Measurements from ENCODE around the gene FILIP1L.
"Not testable (repeated sequence)": the region's sequence is repeated elsewhere in the genome, so short reads cannot be mapped to it uniquely, and the experiment has no call there.

FILIP1L gene

DNA sequence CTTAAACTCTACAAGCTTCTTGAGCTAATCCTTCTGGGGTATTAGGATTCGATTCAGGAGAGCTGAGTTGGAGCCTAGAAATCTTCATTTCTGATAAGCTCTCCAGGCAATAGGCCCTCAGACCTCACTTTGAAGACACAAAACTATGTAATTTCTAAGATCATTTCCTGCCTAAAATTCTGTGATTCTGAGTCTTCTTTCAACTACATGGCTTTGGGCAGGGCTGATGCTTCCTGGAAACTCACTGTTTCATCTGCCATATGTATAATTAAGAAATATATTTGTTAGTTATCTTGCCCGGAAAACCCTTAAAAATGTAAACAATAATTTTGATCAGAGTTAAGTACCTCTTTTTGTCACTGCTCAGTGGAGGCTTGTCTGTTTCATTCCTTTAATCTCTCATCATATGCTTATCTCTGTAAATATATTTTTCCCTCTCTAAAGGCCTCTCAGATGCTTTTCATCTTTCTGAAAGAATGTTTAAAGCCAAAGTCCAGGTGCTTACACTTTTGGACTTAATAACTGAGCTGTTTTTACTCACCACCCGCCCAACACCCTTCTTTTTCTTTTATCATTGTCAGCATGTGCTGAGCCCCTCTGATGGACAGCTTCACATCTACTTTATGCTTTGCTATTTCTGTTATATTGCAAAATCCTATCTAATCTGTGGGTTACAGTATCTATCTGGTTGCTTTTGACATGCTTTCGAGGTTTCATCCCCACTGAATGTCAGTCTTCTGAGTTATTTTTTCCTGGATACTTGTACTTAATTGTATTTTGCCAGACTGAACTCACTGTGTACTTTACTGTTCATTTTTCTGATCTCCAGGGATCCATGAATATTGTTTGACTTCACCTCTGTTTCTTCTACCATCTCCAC is 38.2 kb downstream of the FILIP1L start:
- no peak overlapping the region for H3K4me3 ChIP-seq (ENCODE audit: low read depth, low read length)

DNA sequence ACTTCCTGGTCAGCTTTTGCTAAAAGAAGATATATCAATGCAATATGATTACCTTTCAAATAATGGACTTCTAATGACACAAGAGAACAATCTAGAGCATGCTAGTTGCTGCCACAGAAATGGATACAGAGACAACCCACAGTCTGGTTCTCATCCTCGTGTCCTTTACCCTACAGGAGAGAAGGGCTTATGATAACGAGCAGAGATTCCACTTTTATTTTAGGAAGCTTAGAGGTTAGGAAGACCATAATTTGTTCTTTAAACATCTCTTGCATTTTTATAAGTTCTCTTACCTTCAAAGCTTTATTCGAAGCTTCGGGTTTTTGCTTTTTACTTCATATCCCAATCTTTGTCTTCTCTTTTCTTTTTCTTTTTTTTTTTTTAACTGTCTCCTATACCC is 39.1 kb downstream of the FILIP1L start:
- no peak overlapping the region for H3K4me3 ChIP-seq (ENCODE audit: low read depth, low read length)

DNA sequence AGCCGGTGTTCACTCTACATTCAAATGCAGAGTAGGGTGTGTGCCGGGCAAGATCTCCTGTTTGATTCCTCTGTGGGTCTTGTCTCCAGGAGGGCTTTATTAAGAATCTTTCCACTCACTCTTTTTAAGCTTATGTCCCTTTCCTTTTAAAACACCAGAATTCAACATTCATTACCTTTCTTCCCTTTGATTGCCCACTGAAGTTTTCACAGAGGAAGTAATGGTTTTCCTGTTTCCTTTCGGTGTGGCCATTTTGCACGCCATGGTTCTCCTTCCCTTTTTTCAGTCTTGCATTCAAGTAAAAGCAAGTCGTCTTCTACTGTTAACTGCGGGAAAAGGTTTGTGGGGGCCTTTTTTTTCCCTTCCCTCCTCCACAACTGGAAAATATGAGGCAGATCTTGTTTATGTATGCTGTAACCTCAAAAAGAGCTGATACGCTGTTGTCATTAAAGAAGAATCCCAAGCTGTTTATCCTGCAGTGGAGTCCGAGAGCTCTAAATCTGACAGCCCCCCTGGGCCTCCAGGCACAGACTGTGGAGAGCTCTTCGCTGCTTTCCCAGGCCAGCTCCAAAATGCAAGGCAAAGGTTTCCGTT is 40.5 kb downstream of the FILIP1L start:
- H3K4me3 ChIP-seq (ENCODE audit: low read depth, low read length), result no peak overlapping the region

DNA sequence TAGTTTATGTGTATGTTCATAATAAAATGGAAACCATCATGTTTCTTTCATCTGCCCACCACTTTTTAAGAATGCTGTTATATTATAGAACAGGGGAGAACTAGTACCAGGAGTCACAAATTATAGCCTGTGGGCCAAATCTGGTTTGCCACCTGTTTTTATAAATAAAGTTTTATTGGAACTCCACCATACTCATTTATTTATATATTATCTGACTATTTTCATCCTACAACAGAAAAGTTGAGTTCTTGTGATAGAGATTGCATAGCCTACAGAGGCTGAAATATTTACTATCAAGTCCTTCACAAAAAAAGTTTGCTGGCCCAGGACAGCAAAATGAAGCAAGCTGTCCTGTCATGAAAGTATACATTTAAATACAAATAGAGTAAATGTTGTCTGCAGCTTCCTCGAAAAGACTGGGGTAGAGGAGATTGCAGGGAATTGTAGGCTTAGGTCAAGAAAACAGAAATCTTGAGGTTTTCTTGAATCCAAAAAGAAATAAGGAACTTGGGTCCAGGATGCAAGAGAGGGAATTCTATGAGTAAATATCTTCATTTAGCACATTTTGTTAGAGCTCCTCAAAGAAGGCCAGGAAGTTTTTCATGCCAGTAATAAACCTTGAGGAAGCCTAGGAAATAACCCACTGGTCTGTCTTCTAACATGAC is 41.1 kb downstream of the FILIP1L start:
- H3K4me3 ChIP-seq (ENCODE audit: low read depth, low read length), result no peak overlapping the region

DNA sequence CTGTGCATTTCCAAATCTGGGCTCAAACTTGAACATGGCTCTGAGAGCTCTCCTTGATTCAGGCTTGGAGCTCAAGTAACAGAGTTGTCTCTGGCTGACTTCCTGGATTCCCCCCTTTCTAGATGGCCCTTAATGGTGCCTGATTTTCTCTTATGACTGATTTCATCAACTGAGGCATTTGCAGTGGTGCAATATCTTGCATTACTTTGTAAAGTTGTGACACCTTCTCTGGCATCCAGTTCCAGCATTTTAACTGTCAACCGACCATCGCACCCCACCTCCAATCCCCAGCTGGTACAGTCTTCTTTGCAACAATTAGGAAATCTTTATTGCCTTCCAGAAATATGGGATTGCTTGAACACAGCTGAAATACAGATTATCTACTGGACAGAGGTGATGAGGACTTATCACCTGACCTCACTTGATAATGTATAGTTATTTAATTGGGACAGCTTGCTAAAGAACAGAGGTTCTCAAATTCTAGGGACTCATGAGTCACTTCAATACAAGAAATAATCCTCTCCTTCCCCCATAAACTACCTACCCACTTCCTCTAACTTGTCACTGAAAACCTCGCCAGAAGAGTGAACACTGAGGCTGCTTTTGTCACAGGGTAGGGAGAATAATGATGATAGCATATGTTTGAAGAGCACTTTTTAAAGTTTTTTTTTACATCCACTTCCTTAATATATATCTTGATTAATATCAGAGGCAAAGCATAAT is 41.8 kb downstream of the FILIP1L start:
- no peak overlapping the region for H3K4me3 ChIP-seq (ENCODE audit: low read depth, low read length)

DNA sequence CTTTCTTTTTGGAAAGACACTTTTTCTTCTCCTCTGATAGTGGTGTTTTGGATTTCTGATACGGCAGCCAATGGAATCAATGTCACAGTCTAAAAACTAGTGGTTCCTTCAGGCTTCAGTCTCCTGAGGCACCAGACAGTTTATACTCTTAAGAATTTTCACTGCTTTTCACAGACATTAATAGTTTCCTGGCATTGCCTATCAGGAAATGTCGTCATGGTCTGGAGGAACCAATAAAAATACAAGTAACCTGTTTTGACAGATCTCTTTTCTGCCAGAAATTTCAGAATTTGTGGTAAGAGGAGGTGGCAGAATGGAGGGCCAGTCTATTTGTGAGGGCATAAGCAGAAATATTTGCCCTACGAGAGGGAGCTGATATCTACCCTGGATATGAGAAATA is 44.8 kb downstream of the FILIP1L start:
- H3K4me3 ChIP-seq (ENCODE audit: low read depth, low read length), result no peak overlapping the region

DNA sequence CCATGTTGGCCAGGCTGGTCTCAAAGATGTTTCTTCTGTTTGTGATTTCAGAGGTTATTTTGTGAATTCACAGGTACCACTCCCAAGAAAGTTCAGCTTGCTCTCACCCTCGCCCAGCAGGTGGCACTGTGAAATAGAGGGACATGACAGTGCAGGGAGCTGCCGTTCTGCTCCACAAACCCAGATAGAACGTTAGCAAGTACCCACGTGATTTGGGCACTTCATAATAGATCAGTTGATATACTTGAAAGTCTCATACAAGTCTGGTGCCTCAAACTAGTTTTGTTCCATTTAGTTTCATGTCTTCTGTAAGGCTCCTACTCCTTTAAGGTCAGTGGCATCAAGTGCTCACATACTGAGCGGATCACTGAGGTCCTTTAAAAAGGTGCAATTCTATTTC is 45.5 kb downstream of the FILIP1L start:
- no peak overlapping the region for H3K4me3 ChIP-seq (ENCODE audit: low read depth, low read length)

DNA sequence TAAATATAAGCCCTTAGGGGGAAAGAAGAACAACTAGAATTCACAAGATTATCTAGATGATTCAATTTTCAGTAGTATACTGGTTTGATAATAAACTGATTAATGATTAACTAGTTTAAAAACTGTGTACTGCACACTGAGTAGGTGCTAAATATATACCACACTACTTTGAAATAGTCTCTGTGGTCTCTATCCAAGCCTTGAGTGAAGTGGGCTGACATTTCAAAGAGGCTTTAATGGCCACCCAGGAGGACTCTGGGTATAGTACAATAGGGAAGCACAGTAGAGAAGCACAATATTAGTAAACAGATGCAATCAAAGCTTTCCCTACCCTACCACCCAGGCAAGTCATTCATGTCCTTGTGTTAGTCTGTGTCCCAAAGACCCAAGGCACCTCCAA is 46.7 kb downstream of the FILIP1L start:
- no peak overlapping the region for H3K4me3 ChIP-seq (ENCODE audit: low read depth, low read length)

DNA sequence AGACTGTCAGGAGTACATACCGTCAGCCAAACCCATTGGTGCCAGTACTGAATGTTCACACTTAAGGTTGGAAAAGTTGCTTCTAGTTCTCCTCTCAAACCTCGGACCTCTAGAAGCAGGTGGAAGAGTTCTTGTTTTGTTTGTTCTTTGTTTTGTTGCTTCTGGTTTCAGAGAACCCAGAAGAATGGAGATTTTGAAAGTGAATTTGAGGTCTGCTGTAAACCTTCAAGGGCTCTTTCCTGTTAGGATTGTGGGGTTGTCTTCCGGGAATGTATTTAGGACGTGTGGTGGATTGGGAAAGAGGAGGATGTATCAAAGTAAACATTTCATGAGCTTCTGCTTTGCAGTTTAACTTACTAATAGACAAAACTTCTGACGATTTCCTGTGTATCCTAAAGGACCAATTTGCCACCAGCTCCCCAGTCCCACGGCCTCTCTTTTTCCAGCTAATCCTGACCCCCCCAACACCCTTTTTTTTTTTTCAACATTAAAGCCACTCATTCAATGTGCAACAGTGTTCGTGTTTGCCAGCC is 50.3 kb downstream of the FILIP1L start:
- H3K4me3 ChIP-seq (ENCODE audit: low read depth, low read length), result no peak overlapping the region

DNA sequence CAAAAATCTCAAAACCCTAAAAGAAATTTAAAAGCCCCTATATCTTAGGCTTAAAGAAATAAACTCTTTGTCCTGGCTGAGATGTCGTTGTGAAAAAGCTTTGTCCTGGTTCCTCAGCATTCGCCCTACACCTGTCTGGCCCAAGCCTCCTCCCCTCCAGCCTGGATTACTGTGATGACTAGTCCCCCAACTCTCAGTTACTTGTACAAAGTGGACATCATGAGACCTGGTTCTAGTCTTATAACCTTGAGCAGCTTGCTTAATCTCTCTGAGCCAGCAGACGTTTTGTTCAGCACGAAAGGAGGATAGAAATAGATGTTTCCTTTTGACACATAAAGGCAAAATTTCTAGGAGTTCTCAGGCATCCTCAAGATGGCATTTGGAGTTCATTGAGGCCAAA is 51.6 kb downstream of the FILIP1L start:
- H3K4me3 ChIP-seq (ENCODE audit: low read depth, low read length), result no peak overlapping the region

DNA sequence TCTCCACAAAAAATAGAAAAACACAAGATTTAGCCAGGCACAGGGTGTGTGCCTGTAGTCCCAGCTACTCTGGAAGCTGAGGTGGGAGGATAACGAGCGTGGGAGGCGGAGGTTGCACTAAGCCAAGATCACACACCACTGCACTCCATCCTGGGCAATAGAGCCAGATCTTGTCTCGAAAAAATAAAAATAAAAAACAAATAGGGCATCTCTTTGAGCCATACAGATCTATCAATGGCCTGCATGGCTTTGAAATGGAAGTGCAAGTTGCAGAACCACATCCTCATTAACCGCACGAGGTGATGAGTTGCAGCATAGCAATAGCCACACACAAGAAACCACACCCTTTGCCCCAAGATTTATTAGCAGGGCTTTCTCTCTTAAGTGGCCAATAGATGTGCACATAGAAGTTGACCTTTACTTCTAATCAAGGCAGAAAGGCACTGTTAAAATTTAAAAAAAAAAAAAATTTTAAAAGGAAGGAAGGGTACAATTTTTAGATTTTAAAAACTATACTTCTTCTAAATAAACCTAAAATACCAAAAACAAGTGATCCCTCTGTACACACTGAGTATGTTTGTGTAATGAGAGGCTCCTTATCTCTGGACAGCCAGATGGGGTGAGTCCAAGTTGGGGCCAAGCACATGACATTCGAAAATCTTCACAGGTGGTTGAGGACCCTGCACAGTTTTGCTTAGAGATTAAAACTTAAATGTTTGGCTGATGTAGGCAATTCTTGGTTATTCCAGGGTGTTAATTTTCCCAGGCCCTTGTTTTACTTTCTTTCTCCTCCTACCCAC is 53.4 kb downstream of the FILIP1L start:
- no peak overlapping the region for H3K4me3 ChIP-seq (ENCODE audit: low read depth, low read length)

DNA sequence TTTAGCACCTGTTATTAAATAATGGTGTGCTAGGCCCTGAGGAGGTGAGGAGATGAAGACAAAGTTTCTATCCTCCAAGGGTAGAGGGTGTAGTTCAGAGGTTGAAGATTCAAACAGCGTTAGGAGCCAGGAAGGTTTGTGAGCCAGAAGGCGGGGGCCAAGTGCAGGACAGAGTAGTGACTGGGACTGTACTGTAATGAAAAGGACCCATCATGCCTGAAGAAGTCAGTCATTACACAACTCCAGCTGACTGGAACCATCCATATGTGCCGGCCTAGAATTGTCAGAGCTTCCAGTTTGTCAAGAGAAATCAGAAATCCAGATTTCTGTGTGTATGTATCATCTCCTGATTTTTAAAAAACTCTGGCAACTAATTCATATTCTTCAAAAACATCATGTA is 54.8 kb downstream of the FILIP1L start:
- H3K4me3 ChIP-seq (ENCODE audit: low read depth, low read length), result no peak overlapping the region

DNA sequence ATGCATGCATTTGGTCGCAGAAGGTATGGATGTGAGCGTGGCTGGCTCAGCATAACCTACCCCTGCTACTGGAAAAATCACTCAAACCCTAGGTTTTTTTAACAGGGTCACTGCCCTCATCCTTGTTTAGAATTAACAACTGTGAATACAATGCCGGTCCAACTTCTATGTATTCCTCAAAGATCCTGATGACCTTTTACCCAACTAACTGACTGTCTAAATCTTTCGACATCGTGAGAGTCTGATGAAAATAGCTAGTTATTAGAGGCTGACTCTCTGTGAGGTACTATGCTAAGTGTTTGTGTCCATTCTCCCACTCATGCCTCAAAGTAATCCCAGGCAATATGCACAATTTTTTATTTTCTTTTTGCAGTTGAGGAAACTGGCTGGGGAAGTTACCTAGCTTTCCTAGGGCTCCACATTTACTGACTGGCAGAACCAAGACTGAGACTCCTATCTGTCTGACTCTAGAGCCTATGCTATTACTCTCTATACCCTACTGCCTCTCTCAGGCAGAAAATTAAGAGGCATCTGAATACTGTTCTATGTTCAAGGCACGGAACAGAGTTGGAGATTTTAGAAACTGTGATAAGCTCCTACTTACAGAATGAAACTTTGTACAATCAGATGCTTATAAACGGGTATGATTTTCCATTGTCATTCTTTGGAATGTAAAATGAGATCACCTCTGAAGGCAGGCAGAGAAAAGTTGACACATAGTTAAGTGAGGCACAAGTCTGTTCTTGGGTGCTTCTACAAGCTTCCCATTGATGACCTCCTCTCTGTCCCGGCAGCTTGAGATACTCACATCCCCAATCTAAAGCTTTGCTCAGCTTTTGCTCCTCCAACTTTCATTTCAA is 56.4 kb downstream of the FILIP1L start:
- H3K4me3 ChIP-seq (ENCODE audit: low read depth, low read length), result no peak overlapping the region

DNA sequence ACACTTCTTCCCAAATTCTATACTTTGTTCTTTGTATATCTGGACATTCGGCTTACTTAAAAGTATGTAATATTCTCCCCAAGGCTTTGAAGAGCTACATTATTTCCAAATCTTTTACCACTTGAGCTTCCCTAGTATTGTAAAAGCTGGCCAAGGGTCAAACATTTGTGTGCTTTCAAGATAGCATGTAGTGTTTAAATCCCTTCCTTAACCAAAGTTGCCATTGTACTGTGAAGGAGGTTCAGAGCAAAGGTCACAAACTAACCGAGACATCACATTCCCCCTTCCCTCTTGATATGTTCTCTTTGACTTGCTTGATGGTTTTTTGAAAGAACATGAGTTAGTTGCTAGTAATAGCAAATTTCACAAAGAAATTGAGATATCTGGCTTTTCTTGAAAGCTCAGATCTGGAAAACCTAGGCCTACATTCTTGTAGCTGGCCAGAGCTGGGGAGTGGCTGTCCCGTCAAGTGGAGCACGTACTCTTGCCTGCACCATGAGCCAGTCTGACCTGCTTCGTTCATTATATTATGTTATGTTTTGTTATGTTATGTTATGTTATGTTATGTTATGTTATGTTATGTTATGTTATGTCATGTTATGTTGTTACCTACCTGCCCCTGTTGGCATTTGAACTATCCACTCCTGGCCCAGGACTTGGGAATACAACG is 60.2 kb downstream of the FILIP1L start:
- no peak overlapping the region for H3K4me3 ChIP-seq (ENCODE audit: low read depth, low read length)

DNA sequence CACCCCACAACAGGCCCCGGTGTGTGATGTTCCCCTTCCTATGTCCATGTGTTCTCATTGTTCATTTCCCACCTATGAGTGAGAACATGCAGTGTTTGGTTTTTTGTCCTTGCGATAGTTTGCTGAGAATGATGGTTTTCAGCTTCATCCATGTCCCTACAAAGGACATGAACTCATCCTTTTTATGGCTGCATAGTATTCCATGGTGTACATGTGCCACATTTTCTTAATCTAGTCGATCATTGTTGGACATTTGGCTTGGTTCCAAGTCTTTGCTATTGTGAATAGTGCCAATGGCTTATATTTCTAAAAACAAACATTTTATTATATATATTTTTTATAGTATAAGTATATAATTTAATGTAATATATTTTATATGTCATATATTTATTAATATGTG is 62.8 kb downstream of the FILIP1L start:
- not testable (repeated sequence) for H3K4me3 ChIP-seq (ENCODE audit: low read depth, low read length)

DNA sequence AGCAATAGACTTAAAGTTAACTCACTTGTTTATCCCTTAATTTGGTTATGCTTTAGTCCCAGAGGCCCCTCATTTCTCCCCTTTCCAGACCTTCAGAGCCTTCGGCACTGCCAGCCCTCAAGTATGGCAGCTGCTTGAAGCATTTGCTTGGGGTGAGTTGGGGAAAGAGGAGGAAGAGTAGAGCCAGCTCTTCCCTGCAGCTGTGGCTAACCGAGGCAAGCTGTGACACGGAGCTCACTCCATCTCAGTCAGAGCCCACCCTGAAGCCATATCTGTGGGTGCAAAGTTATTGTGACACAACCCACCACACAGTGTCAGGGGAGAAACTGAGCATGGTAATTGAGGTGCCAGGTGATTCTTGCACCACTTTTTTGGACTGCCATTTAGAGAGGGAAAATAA is 66.1 kb downstream of the FILIP1L start:
- no peak overlapping the region for H3K4me3 ChIP-seq (ENCODE audit: low read depth, low read length)

DNA sequence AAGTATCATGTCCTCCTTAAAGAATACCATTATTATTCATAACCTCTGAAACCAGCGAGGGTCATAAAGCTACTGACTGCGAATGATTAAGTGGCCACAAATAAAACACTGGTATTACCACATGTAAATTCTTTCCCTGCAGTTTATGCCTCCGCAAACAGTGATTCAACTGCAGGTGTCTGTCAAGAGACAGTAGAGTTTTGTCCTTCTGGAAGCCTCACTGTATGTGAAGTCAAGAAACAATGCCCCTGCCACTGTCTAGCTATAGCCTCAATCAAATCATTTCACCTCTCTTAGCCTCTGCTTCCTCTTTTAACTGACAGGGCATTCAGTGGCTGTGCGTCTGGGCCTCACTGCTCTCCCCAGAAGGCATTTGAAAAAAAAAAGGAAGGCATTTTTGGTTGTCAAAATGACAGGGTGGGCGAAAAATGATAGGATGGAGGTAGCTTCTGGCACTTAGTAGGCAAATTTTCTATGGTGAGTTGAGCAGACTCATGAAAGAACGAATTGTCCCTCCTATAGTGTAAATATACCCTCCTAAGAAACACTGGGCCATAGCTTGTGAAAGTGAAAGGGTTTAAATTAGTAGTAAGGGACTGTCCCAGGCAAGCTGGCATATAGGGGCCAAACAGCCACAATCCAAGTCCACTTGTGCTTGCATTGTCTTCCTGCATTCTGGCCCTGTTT is 66.7 kb downstream of the FILIP1L start:
- no peak overlapping the region for H3K4me3 ChIP-seq (ENCODE audit: low read depth, low read length)

DNA sequence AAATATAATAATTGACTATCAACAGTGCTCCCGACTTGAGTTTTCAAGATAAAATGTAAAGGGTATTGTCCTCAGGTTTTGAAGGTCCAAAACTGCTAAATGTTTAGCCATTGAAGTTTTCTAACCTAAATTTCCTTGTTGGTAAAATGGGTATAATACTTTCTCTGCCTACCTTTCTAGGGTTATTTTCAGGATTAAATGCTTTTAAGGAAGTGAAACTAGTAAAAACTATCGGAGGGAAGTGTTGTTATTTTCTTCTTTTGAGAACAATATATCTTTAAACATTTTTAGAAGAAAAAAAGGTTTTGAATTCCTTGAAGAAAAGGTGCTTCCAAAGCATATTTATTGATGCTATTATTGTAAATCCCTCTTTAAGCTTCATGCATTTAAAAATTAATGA is 67.3 kb downstream of the FILIP1L start:
- no peak overlapping the region for H3K4me3 ChIP-seq (ENCODE audit: low read depth, low read length)

All from iPS-11a (cell line).